WTC11 (cell line): ENCODE data around the gene DHCR7. TPM values are rescaled to one million over a fixed set of nuclear protein-coding genes. Genes with fewer than 3 reads are reported as not detected.

ENCODE experiments used
- ATAC-seq: fragments of 200-7000 bp; cut with Tn5 transposase; 2 replicates; pipeline ENCODE4 v1.10.0; 2021; ENCODE audit warnings: mild to moderate bottlenecking, moderate library complexity
- CTCF ChIA-PET: fragments of 300-600 bp; sonication (Branson Sonifier 250); formaldehyde crosslinking; loops from one replicate; lab custom pipeline; 2021; ENCODE audit warnings: antibody characterized with exemption; lab: Charles Lee
- POLR2A ChIA-PET: fragments of 350-600 bp; sonication (Branson Sonifier 250); formaldehyde crosslinking; loops from one replicate; lab custom pipeline; 2021; ENCODE audit warnings: antibody characterized with exemption; lab: Charles Lee
- DNase-seq: peaks from one replicate; pipeline ENCODE4 v3.0.0; 2021; ENCODE audit warnings: low spot score
- H3K27ac Mint-ChIP-seq: 2 replicates; pipeline ENCODE4 v1.8.0; 2021; ENCODE audit warnings: mixed read lengths
- H3K27me3 Mint-ChIP-seq: 2 replicates; pipeline ENCODE4 v1.8.0; 2021; ENCODE audit warnings: low read depth, mild to moderate bottlenecking, moderate library complexity, mixed read lengths
- H3K36me3 Mint-ChIP-seq: 2 replicates; pipeline ENCODE4 v1.8.0; 2021; ENCODE audit warnings: mixed read lengths
- H3K4me1 Mint-ChIP-seq: 2 replicates; pipeline ENCODE4 v1.8.0; 2022; ENCODE audit warnings: mixed read lengths
- H3K4me3 Mint-ChIP-seq: 2 replicates; pipeline ENCODE4 v1.8.0; 2021; ENCODE audit warnings: mild to moderate bottlenecking, moderate library complexity, mixed read lengths
- H3K9me3 Mint-ChIP-seq: 2 replicates; pipeline ENCODE4 v1.8.0; 2021; ENCODE audit warnings: mixed read lengths
- JUN ChIP-seq: sonication (generic); formaldehyde crosslinking; IDR thresholded peaks from 2 replicates; pipeline ENCODE4 v1.8.0; 2023; ENCODE audit warnings: mild to moderate bottlenecking, missing genetic modification reagents
- NFATC4 ChIP-seq: fragments of 250-450 bp; sonication (Bioruptor Pico); IDR thresholded peaks from 2 replicates; pipeline ENCODE4 v1.9.0; 2021; ENCODE audit warnings: mild to moderate bottlenecking
- NFYB ChIP-seq: sonication (generic); formaldehyde crosslinking; conservative IDR thresholded peaks from 2 replicates; pipeline ENCODE4 v1.8.0; 2022; ENCODE audit warnings: low read depth, missing genetic modification reagents
- NR1H2 ChIP-seq: sonication (generic); formaldehyde crosslinking; IDR thresholded peaks from 2 replicates; pipeline ENCODE4 v1.9.0; 2021; ENCODE audit warnings: mild to moderate bottlenecking, moderate library complexity, missing genetic modification reagents
- TEAD4 ChIP-seq: sonication (generic); formaldehyde crosslinking; IDR thresholded peaks from 2 replicates; pipeline ENCODE4 v1.8.0; 2022; ENCODE audit warnings: mild to moderate bottlenecking, missing genetic modification reagents
- ZNF317 ChIP-seq: sonication (generic); formaldehyde crosslinking; IDR thresholded peaks from 2 replicates; pipeline ENCODE4 v1.8.1; 2023; ENCODE audit warnings: low read depth, mild to moderate bottlenecking, moderate library complexity, missing genetic modification reagents, borderline replicate concordance
- total RNA-seq: library from RNA; stranded (reverse); gene quantifications from 3 replicates; pipeline ENCODE4 v1.2.3, GENCODE V29; 2021
- TF ChIP-seq, protein P1 (sequence below): sonication (generic); formaldehyde crosslinking; IDR thresholded peaks from 2 replicates; pipeline ENCODE4 v1.8.0; 2022; ENCODE audit warnings: mild to moderate bottlenecking, missing genetic modification reagents
- TF ChIP-seq, protein P2 (sequence below): fragments of 250-450 bp; sonication (Bioruptor Pico); IDR thresholded peaks from 2 replicates; pipeline ENCODE4 v1.9.0; 2021; ENCODE audit warnings: mild to moderate bottlenecking
- TF ChIP-seq, protein P3 (sequence below): sonication (generic); formaldehyde crosslinking; conservative IDR thresholded peaks from 2 replicates; pipeline ENCODE4 v1.8.1; 2022; ENCODE audit warnings: mild to moderate bottlenecking, missing genetic modification reagents
- TF ChIP-seq, protein P4 (sequence below): sonication (generic); formaldehyde crosslinking; IDR thresholded peaks from 2 replicates; pipeline ENCODE4 v1.8.0; 2022; ENCODE audit warnings: mild to moderate bottlenecking, missing genetic modification reagents
- TF ChIP-seq, protein P5 (sequence below): sonication (generic); formaldehyde crosslinking; IDR thresholded peaks from 2 replicates; pipeline ENCODE4 v1.8.0; 2023; ENCODE audit warnings: mild to moderate bottlenecking, missing genetic modification reagents
- TF ChIP-seq, protein P6 (sequence below): sonication (generic); formaldehyde crosslinking; IDR thresholded peaks from 2 replicates; pipeline ENCODE4 v1.8.1; 2023; ENCODE audit warnings: mild to moderate bottlenecking, moderate library complexity, missing genetic modification reagents
- TF ChIP-seq, protein P7 (sequence below): sonication (generic); formaldehyde crosslinking; IDR thresholded peaks from 2 replicates; pipeline ENCODE4 v1.8.1; 2023; ENCODE audit warnings: mild to moderate bottlenecking, missing genetic modification reagents

DHCR7 gene
- total RNA-seq, 1 experiment from 2014 or later, result 104 TPM

DNA sequence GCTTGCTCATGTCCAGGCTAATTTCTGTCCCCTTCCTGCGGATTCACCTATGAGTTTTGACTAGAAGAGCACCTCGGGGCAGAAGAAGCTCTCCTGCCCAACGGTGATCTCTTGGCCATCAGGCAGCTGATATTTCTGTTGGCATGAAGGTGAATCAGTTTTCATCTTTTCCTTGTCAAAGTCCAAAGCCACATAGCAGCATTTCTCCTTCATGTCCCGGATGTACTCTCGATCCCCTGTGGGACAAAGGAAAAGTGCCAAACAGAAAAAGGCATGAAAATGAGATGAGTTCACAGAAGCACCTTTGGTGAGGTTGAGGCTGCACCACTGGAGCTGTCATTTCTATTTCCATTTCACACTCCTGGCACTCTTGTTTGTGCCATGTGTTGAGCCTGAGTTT lies 56.8 kb downstream of the DHCR7 start:
- no peak for TF ChIP-seq NFATC4 (CRISPR knock-in tag)
- TF ChIP-seq, protein P1, sequence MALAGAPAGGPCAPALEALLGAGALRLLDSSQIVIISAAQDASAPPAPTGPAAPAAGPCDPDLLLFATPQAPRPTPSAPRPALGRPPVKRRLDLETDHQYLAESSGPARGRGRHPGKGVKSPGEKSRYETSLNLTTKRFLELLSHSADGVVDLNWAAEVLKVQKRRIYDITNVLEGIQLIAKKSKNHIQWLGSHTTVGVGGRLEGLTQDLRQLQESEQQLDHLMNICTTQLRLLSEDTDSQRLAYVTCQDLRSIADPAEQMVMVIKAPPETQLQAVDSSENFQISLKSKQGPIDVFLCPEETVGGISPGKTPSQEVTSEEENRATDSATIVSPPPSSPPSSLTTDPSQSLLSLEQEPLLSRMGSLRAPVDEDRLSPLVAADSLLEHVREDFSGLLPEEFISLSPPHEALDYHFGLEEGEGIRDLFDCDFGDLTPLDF (CRISPR knock-in tag), result no peak
- TF ChIP-seq ZNF317 (CRISPR knock-in tag), result no peak
- TF ChIP-seq JUN (CRISPR knock-in tag), result no peak
- TF ChIP-seq NR1H2 (CRISPR knock-in tag), result no peak
- TF ChIP-seq, protein P2, sequence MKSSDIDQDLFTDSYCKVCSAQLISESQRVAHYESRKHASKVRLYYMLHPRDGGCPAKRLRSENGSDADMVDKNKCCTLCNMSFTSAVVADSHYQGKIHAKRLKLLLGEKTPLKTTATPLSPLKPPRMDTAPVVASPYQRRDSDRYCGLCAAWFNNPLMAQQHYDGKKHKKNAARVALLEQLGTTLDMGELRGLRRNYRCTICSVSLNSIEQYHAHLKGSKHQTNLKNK (CRISPR knock-in tag), result no peak
- TF ChIP-seq, protein P3, sequence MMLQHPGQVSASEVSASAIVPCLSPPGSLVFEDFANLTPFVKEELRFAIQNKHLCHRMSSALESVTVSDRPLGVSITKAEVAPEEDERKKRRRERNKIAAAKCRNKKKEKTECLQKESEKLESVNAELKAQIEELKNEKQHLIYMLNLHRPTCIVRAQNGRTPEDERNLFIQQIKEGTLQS (CRISPR knock-in tag), result no peak
- no peak for TF ChIP-seq NFYB
- TF ChIP-seq, protein P4, sequence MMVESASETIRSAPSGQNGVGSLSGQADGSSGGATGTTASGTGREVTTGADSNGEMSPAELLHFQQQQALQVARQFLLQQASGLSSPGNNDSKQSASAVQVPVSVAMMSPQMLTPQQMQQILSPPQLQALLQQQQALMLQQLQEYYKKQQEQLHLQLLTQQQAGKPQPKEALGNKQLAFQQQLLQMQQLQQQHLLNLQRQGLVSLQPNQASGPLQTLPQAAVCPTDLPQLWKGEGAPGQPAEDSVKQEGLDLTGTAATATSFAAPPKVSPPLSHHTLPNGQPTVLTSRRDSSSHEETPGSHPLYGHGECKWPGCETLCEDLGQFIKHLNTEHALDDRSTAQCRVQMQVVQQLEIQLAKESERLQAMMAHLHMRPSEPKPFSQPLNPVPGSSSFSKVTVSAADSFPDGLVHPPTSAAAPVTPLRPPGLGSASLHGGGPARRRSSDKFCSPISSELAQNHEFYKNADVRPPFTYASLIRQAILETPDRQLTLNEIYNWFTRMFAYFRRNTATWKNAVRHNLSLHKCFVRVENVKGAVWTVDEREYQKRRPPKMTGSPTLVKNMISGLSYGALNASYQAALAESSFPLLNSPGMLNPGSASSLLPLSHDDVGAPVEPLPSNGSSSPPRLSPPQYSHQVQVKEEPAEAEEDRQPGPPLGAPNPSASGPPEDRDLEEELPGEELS (CRISPR knock-in tag), result no peak
- TF ChIP-seq, protein P5, sequence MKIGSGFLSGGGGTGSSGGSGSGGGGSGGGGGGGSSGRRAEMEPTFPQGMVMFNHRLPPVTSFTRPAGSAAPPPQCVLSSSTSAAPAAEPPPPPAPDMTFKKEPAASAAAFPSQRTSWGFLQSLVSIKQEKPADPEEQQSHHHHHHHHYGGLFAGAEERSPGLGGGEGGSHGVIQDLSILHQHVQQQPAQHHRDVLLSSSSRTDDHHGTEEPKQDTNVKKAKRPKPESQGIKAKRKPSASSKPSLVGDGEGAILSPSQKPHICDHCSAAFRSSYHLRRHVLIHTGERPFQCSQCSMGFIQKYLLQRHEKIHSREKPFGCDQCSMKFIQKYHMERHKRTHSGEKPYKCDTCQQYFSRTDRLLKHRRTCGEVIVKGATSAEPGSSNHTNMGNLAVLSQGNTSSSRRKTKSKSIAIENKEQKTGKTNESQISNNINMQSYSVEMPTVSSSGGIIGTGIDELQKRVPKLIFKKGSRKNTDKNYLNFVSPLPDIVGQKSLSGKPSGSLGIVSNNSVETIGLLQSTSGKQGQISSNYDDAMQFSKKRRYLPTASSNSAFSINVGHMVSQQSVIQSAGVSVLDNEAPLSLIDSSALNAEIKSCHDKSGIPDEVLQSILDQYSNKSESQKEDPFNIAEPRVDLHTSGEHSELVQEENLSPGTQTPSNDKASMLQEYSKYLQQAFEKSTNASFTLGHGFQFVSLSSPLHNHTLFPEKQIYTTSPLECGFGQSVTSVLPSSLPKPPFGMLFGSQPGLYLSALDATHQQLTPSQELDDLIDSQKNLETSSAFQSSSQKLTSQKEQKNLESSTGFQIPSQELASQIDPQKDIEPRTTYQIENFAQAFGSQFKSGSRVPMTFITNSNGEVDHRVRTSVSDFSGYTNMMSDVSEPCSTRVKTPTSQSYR (CRISPR knock-in tag), result no peak
- TF ChIP-seq, protein P6, sequence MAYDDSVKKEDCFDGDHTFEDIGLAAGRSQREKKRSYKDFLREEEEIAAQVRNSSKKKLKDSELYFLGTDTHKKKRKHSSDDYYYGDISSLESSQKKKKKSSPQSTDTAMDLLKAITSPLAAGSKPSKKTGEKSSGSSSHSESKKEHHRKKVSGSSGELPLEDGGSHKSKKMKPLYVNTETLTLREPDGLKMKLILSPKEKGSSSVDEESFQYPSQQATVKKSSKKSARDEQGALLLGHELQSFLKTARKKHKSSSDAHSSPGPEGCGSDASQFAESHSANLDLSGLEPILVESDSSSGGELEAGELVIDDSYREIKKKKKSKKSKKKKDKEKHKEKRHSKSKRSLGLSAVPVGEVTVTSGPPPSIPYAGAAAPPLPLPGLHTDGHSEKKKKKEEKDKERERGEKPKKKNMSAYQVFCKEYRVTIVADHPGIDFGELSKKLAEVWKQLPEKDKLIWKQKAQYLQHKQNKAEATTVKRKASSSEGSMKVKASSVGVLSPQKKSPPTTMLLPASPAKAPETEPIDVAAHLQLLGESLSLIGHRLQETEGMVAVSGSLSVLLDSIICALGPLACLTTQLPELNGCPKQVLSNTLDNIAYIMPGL (CRISPR knock-in tag), result no peak
- no peak for DNase-seq
- Mint-ChIP-seq H3K4me1 (no peaks in the 10 kb centered on the region), H3K9me3 (peaks cover 21% of the 10 kb centered on the region), H3K36me3 (peaks cover 16% of the 10 kb centered on the region), H3K27me3 (peaks cover 45% of the 10 kb centered on the region), H3K4me3 (no peak overlapping the region), H3K27ac (no peak overlapping the region)
- ChIA-PET CTCF (interaction anchor here (1.4 kb wide), 1 partner anchor 19 kb away, joined by 3 read pairs; no protein-coding TSS in a partner anchor), POLR2A (interaction anchor here (0.6 kb wide), 1 partner anchor 1287 kb away, joined by 3 read pairs; no protein-coding TSS in a partner anchor)
- no peak for ATAC-seq

DNA sequence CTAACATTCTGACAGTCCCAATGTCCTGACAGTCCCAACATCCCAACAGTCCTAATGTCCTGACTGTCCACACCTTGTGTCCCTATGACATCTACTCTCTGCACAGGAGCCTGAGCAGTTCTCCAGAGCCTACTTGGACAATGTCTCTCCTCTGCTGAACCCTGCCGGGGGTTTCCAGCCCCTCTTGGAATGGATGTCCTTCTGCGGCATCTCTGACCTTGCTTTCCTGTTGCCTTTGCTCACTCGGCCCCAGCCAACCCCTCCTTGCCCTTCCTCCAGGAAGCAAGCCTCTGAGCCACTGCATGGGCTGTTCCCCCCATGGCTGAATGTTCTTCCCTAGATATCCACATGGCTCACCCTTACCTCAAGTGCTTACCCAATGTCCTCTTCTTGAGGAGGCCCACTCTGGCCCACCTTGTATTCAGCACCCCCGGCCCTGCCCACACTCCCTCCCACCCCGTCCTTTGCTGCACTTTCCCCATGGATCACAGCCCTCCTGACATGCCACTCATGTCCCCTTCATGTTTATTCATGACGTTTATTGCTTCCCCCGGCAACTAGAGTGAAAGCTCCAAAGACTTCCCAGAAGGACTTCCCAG lies 59.5 kb downstream of the DHCR7 start:
- H3K27ac Mint-ChIP-seq, result no peak overlapping the region
- POLR2A ChIA-PET, result no interaction called here
- peaks cover 49% of the 10 kb centered on the region for H3K27me3 Mint-ChIP-seq

More for the DNA sequence above, 59.5 kb downstream of the DHCR7 start:
- Mint-ChIP-seq H3K4me1 (no peaks in the 10 kb centered on the region), H3K36me3 (peaks cover 16% of the 10 kb centered on the region), H3K4me3 (no peak overlapping the region), H3K9me3 (peaks cover 25% of the 10 kb centered on the region)
- TF ChIP-seq, protein P7, sequence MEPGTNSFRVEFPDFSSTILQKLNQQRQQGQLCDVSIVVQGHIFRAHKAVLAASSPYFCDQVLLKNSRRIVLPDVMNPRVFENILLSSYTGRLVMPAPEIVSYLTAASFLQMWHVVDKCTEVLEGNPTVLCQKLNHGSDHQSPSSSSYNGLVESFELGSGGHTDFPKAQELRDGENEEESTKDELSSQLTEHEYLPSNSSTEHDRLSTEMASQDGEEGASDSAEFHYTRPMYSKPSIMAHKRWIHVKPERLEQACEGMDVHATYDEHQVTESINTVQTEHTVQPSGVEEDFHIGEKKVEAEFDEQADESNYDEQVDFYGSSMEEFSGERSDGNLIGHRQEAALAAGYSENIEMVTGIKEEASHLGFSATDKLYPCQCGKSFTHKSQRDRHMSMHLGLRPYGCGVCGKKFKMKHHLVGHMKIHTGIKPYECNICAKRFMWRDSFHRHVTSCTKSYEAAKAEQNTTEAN (CRISPR knock-in tag), result no peak
- no peak for TF ChIP-seq TEAD4 (CRISPR knock-in tag)
- CTCF ChIA-PET, result no interaction called here
- ATAC-seq, result no peak
- DNase-seq, result no peak
